Amniotic epithelial cell (primary cell): ENCODE data around the gene CMIP.

ENCODE experiments used
- DNase-seq: peaks from one replicate; pipeline ENCODE4 v3.0.0-alpha.2; 2010; ENCODE audit warnings: low read depth

CMIP gene

DNA sequence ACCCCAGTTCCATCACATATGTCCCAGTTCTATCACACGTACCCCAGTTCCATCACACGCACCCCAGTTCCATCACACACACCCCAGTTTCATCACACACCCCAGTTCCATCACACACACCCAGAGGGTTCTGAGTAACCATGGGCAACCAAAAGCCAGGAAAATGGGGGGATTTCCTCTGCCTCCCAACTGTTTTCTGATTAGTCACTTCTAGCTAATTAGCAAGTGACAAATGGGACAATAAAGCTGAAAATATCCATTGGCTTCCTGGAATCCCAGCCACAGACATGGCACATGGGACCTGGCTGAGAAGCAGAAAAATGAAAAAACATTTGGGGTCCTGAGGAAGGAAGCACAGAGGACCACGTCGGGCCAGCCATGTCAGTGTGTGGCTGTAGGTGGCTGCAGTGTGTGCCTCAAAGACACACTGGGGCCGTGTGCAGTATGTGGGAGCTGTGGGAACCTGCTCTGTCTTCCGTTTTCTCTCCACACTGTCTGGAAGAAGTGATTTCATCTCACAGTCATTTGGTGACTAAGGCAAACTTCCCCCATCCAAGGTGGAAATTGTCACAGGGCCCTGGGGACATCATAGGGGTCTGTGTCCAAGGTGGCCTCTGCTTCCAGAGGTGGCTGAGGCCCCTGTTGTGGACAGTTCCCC lies 106.7 kb downstream of the CMIP start:
- DNase-seq, result peak; percentile 72

DNA sequence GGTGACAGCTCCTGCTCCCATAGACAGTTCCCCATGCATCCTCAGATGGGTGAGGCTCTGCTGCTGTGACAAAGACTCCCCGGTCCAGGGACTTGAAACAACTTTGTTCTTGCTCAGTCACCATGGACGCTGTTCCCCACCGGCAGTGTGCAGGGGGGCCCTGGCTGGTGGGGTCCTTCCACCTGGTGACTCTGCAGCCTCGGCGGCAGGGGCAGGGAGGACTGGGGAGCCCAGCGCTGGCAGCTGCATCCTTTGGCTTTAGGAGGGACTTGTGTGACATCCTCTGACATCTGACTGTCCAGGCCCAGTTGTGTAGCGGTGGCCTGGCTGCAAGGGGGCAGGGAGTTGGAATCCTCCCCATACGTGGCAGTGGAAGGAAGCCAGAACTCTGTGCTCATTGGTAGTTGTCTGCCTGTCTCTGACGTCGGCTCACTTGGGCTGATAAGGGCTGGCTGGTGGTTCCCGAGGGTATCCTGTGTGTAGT lies 107.3 kb downstream of the CMIP start:
- DNase-seq, result peak; percentile 73

DNA sequence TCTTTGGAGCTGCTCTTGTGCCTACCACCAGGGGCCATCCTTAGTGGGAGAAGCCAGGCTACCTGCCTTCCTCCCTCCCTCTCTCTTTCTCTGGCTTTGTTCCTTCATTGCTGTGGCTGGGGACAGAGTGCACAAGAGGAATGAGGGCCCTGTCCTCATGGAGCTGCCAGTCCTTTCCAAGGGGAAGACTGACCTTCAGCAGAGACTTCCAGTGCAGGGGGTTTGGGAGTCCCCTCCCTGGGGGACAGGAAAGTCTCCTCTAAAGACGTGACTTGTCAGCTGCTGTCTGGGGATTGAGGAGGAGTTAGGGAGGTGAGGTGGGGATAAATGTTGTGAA lies 108.1 kb downstream of the CMIP start:
- no peak for DNase-seq

DNA sequence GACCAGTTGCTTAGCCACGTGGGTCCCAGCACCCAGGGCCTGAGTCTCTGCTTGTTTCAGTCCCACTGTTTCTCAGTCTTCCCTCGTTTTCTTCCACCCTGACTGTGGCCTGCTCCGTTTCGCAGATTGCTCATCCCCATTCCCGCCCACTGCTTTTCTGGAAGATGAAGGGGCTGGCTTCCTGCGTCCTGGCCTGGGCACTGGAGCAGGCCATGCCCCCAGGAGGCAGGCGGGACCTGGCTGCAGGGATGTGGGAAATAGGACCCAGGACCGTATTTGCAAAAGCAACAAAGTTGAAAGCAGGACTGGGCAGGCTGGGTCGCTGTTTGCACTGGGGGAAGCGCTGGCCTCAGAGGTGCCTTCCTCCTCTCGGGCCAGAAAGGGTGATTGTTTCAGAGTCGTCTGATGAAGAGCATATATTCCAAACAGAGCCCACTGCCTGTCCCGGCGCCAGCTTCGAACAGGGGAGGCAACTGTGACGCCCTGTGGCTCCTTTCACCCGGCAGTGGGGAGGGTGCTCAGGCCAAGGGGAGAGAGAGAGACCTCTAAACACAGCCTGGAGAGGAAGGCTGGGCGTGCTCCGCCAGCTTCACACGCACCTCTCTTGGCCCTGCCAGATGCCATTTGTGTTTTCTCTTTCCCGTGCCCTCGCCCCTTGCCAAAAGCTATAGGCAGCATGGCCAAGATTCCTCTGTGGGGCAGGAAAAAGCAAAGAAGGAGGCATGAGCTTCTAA lies 108.6 kb downstream of the CMIP start:
- DNase-seq, result no peak

DNA sequence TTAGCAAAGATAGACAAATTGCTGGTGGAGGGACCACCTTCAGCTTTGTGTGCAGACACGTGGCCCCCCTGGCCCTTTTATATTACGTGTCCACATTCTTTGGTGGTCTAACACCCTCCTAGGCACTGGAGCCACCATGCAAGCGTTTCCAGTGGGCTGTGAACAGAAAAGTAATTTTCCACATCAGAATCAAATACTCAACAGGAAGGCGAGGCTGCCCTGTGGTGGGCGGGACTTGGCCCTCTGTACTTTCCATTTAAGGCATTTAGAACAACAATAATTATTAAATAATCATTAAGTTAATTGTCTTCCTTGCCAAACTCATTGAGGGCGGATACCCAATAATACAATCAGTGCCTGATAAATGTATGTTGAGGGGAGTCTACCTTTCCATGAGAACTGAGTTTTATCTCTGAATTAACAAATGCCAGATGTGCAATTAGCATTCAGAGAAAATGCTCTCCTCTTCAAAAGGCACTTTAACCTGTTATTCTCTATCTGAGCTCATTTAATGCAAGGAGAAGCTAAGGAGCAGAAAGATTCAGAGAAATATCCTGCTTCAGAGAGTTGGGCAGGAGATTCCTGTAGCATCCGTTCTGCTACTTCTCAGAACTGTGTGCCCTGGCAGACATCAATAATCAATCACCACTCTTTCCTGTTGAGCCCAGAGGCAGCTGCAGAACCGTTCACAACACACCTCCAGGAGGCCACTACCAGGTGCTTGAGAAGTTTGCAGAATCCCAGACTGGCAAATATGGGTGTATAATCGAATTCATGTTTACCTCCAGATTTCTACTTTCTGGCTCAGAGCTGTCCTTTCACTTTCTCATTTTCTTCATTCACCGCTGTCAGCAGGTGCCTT lies 109.4 kb downstream of the CMIP start:
- DNase-seq, result no peak

DNA sequence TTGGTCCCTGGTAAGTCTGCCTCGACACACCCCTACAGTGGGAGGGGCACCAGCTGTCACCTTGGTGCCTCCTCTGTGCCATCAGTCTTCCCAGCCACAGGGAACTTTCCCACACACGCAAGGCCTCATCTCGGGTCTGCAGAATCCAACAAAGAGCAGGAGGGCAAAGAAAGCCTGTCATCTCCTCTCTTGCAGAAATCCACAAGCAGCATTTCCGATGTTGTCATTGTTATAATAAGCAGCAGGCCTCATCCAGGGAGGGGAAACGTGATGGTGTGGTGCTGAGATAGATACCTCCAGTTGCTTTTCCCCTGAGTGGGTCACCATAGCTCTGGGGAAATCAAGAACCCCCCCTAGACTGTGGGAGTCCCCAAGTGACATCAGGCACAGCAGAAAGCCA lies 110.4 kb downstream of the CMIP start:
- DNase-seq, result no peak

DNA sequence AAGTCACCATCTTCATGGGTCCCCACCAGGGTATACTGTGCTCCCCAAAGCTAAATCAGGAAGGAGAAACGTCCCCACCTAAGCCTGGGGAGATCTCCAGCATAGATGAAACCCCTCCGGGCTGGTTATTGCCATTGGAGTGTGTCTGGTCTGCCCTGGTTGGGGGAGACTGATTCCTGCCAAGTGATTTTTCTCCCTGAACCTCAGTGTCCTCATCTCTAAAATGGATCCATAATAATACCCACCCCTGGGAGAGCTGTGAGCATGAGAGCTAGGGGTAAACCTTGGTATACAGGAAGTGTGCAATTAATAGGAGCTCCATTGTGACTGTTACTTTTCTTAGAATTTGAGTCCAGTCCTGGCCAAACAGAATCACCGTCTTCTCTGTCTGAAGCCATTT lies 111.1 kb downstream of the CMIP start:
- DNase-seq, result no peak

DNA sequence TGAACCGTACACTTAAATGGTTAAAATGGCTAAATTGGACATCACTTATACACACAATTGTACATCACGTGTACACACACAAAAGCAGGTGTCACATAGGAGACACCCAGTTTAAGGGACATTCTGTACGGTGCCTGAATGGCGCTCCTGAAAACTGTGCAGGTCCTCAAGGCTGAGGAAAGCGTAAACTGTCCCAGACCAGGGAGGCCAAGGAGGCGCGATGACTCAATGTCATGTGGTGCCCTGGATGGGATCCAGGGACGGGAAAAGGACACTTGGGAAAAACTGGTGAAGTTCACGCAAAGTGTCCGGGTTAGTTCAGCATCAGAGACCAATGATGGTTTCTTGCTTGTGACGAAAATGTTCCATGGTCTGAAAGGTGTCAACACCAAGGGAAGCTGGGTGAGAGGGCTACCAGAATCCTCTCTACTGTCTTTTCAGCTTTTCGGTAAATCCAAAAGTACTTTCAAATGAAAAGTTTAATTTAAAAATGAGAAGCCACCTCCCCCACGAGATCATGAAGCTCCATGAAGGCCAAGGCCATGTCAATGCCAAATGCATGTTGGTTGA lies 112.2 kb downstream of the CMIP start:
- DNase-seq, result no peak

DNA sequence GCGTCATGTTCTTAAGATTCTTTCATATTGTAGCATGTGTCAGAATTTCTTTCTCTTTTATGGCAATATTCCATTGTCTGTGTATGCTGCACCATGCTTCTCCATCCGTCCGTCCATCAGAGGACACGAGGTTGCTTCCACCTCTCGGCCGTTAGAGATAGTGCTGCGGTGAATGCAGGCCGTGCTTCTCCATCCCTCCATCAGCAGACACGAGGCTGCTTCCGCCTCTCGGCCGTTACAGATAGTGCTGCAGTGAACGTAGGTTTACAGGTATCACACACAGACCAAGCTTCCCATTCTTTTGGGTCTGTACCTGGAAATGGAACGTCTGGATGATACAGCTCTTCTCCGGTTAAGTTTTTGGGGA lies 113.5 kb downstream of the CMIP start:
- DNase-seq, result no peak

DNA sequence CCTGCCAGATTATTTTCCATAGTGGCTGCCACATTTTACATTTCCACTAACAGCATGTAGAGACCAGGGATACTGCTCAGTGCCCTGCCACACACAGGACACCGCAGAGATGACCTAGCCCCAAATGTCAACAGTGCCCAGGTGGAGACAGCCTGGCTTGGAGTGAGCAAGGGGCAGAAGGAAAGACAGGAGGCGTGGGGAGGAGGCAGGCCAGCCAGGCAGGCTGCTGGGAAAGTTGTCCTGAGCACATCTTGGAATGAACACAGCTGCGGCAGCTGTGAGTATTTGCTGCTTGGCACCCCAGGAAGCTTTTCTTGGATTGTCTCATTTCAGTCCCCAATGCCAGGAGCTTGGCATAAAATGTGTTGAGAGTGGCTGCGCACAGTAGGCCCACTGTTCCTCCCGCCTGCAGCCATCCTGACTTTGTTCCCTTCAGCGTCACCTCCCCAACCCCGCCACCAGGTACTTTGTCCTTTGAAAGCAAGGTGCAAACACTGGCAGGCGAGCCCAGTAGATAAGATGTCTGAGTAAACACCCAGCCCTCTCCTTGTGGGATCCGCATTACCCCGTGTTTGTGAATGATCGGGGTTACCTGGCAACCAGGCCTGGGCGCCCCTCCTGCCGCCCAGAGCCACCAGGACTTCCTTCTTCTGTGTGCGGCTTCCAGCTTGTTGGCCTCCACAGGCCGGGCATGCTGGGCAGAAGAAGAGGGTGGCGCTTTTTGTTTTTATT lies 114.0 kb downstream of the CMIP start:
- no peak for DNase-seq

DNA sequence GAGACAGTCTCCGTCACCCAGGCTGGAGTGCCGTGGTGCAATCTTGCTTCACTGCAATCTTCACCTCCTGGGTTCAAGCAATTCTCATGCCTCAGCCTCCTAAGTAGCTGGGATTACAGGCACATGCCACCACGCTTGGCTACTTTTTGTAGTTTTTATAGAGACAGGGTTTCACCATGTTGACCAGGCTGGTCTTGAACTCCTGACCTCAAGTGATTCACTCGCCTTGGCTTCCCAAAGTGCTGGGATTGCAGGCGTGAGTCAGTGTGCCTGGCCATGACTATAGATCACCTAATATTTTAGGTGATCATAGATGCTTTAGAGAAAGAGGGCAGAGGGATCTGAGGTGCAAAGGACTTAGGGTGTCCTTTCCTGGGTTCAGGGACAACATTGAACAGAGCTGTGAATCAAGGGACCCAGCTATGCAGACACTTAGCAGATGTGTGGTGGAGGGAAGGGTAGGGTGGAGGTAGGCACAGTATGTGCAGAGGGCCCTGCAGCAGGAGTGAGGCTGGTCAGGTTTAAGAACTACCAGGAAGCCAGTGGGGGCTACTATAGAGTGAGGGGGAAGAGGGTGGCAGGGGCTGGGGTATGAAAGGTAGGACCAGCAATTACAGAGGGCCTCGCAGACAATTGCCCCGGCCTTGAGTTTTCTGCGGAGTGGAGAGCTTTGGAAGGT lies 116.5 kb downstream of the CMIP start:
- peak; percentile 55 for DNase-seq

DNA sequence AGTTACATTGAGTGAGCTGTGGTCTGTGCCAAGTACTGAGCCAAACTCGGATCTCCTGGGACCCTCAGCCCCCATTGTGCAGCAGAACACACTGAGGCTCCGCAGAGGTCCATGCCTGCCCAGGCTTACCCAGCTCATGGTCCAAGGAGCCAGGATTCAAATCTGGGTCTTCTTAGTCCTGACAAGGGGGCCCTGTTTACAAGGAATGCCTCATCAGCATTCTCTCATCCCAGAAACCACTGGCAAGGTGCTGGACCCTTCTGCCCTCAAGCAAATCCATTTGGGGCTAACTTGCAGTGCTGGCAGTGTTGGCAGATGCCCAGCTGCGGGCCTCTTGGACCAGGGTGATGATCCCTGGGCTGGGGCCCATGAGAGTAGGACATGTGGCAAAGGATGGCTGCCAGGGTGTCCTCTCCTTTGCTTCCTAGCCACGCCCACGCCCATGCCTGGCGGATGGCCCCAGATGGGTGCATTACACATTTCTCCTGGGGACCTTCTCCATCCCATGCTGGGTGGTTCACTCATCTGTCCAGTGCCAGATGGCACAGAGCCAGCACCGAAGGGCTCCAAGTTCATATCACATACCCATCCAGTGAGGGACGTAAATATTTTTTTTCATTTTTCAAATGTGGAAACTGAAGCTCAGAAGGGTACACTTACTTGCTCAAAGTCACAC lies 117.7 kb downstream of the CMIP start:
- DNase-seq, result no peak

DNA sequence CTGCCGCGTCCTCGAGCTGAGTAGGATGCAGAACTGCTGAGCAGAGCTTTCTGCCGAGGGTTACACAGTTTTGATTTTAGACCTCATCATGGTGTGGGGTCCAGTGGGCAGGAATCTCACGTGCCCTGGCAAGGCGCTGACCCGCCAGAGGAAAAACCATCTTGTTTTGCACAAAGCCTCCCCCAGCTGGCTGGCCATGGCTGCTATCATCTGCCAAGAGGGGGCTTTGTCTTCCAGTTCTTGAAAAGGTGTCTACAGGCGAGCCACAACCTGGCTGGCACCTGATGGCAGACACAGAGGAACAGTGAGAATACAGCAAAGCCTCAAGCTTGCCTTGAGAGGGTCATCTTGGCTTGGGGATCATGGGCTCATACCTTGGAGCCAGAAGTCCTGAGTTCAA lies 118.3 kb downstream of the CMIP start:
- no peak for DNase-seq

DNA sequence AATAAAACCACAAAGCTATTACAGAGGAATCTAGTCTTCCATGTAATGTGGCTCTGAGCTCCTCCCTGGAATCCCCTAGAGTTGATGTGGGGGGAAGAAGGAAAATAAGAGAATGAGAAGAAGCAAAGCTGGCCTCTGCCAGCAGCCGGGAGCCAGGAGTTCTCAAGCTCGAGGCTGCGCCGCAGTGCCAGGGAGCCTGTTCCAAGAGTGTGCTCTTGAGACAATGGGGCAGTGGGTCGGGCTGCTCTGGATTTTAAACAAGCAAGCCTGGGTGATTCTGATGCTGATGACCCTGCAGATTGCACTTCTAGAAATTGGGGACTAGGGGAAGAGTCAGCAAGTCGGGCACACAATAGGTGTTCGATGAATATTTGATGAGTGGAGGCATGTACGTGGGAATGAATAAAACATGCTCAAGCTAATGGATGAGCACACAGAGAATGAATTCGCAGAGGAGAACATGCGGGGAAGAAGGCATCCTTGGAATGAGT lies 119.9 kb downstream of the CMIP start:
- DNase-seq, result no peak

DNA sequence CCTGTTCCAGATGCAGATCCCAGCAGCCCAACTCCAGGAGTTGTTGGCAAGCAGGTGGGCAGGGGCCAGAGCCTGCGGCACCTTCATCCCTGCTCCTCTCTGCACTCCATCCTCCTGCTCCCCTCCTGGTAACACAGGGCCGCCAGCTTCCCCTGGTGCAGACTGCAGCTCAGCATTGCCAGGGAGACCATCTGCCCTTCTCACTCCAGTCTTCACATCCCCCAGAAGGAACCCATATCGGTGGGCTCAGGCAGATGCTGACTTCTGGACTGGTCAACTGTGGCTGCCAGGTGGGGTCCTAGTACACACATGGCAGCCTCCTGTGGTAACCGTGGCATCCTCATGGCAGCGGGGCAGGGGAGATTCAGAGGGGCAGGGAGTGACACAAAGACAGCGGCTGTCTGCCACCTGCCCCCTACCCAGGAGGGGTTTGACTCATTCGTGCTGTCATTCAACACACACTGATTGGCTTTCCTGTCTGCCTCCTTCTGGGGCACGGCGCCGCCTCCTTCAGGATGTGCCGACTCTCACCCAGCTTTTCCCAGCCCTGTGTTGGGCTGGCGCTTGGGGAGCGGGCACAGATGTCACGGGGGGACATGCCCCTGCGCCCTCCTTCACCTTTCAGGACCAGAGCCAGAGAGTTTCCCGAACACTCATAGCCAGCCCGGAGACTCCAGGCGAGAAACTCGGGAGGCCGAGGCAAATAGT lies 120.9 kb downstream of the CMIP start:
- no peak for DNase-seq

DNA sequence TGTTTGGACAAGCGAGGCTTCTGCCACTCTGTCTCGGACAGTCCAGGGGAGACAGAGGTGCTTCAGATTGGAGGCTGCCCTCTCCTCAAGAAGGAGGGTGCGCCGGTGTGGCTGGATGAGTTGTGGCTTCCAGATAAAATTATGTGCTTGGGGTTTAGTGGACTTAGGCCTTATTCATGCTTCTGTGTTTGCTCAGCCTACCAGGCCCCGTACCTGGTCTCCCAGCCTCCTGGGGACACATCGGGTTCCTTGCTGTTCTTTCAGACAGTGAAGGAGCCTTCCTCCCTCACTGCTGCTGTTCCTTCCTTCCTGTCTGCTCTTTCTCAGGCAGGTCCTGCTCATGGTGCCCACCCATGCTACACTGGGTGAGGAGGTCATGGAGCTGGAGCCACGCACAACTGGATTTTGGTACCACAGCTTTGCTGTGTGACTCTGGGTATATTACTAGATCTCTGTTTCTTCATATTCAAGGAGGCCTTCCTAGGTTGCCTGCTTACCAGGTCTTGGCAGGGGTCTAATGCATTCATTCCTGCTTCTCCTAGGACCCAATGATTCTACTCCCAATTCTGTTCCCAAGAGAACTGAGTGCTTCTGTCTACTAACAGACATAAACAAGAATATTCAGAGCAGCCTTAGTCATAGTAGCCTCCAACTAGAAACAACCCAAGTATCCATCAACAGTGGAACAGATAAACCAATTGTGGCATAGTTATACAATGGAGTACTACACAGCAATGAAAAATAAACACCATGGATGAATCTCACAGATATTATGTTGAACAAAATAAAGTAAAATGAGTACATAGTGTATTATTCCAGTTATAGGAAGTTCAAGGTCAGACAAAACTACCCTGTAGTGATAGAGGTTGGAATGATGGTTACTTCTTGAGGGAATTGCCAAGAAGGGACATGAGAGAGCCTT lies 121.7 kb downstream of the CMIP start:
- no peak for DNase-seq

DNA sequence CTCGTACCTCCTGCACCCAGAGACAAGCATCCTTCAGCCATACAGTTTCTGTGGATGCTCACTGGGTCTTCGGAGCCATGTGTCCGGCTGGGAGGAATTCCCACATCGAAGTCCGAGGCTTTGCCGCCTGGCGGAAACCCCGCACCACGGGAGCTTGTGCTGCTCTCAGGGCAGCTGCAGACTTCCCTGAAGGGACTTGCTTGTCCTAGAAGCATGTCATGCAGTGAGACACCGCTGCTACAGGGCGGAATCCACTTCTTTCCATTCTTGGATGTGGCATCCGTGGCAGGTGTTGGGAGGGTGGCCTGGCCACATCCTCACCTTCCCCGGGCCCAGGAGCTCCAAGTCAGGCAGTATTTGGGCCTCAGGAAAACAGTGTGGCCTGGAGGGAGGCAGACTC lies 122.5 kb downstream of the CMIP start:
- no peak for DNase-seq

DNA sequence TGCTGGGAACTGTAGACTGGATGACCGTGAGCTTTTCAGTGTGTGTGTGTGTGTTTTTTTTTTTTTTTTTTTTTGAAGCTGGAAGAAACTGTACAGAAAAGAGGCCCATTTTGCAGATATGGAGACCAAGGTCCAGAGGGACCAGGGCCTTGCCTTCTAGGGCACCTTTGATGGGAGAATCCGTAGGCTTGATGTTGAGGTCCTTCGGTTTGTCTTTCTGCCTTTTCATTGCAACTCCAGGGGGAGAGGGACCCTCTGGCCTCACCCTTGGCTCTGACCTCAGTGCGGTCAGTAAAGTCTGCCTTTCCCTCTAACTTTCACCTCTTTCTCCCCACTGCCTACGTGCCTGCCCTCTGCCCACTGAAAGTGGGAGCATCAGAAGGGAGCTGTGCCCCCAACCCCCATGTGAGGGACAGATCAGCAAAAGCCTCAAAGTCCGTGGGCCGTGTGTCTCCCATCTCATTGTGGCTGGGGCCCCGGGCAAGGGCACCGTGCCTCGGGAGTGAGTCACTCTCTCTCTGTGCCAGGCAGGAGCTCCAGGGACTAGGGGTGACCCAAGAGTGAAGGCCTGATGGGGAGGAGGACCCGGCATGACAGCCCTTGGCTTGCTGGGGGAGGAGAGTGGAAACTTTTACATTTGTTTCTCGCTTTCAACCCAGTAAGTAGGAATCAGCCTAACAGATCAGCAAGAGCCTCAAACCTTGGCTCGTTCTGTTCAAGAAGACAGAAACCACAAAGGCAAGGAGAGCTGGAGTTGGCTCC lies 123.6 kb downstream of the CMIP start:
- DNase-seq, result peak; percentile 66
